Measurements from ENCODE around the gene MYRF.

MYRF gene

DNA sequence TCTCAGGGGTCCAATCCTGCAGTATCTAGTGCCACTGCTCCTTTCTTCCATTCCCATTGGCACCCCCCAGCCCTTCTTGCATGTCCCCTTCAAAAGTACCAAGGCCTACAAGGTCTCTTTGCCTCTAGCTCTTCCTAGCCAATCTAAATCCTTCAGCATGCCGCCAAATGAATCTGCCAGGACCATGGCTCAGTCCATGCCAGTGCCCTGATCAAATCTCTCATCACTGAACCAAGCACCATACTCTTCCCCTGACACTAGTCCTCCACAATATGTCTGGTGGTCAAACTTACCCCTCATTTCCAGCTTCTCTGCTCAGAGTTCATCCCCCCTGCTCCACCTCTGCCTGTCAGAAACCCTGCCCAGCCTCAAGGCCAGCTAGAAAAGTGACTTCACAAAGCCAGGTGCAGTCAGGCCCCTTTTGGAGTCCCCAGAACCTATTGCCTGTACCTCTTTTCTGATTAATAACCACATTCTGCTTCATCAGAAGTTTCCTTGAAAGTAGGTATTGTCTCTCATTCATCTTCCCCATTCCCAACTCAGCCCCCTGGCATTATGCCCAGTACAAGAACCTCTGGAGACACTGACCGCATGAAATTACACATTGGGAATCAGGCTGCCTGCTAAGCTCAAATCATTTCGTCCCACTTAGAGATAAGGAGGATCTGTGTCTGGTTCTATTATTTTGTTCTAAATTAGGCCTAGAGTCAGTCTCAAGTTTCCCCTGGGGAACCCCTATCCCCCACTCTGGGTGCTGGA lies 51.6 kb downstream of the MYRF start:
- TF ChIP-seq, protein P1, sequence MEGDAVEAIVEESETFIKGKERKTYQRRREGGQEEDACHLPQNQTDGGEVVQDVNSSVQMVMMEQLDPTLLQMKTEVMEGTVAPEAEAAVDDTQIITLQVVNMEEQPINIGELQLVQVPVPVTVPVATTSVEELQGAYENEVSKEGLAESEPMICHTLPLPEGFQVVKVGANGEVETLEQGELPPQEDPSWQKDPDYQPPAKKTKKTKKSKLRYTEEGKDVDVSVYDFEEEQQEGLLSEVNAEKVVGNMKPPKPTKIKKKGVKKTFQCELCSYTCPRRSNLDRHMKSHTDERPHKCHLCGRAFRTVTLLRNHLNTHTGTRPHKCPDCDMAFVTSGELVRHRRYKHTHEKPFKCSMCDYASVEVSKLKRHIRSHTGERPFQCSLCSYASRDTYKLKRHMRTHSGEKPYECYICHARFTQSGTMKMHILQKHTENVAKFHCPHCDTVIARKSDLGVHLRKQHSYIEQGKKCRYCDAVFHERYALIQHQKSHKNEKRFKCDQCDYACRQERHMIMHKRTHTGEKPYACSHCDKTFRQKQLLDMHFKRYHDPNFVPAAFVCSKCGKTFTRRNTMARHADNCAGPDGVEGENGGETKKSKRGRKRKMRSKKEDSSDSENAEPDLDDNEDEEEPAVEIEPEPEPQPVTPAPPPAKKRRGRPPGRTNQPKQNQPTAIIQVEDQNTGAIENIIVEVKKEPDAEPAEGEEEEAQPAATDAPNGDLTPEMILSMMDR (IDR thresholded peaks at IDR 0.05; ENCODE audit: insufficient read depth, missing control alignments): no peak
- FAIRE-seq (no peak), DNase-seq (ENCODE audit: insufficient read length, low spot score) (no peak)

DNA sequence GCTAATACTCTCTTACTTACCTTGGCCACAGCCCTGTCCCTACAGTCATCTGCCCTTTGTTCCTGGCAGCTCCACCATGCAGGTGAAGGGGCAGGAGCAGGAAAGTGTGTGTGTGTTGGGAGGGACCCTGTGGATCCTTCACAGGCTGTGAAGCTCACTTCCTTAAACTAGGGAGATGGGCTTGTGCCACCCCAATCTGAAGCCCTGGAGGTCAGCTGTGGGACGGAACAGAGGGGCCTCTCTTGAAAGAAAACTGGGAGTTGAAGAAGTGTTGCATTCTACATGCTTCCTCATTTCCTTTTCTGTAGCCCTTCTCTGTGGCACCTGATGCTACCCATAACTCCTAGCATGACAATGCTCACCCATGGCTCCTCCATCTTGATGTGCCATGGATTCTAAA lies 52.7 kb downstream of the MYRF start:
- FAIRE-seq (no peak), DNase-seq (ENCODE audit: insufficient read length, low spot score) (no peak)
- TF ChIP-seq, protein P1 (IDR thresholded peaks at IDR 0.05; ENCODE audit: insufficient read depth, missing control alignments): no peak

DNA sequence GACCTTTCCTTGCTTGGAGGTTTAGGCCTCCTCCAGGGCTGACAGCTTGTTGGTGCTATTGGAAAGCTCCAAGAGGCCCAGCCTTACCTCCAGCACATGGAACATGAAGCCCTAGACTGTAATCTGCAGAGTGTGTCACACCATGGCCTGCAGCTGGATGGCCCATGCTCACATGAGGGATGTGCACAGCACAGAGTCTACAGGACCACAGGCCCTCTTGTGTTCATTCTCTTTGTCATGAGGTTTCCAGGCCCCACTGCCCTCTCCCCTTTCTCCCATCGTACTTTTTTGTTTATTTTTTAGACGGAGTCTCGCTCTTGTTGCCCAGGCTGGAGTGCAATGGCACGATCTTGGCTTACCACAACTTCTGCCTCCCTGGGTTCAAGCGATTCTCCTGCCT lies 54.3 kb downstream of the MYRF start:
- TF ChIP-seq, protein P1 (IDR thresholded peaks at IDR 0.05; ENCODE audit: insufficient read depth, missing control alignments): no peak
- FAIRE-seq (no peak), DNase-seq (ENCODE audit: insufficient read length, low spot score) (no peak)

DNA sequence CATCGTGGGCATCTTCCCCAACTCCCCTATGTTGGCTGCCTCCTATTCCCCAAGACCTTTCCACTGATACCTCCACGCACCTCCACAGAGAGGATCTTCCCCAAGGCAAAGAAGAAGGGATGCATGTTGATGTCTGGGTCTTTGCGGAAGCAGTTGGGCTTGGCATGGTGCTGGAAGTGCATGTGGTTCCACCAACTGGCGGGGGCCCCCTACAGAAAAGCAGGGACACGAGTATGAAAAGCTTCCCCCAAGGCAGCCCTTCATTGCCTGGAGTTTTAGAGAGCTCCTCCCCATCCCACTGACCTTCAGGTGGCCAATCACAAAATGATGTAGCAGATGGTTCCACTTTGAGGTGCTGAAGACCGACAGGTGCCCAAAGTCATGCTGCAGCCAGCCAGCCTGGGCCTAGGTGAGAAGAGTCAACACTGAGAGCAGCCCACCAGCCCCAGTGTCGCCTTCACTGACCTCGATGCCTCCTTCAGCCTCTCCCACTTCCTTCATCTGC lies 58.3 kb downstream of the MYRF start:
- no peak for DNase-seq (ENCODE audit: insufficient read length, low spot score)
- TF ChIP-seq, protein P1 (IDR thresholded peaks at IDR 0.05; ENCODE audit: insufficient read depth, missing control alignments): no peak
- no peak for FAIRE-seq

DNA sequence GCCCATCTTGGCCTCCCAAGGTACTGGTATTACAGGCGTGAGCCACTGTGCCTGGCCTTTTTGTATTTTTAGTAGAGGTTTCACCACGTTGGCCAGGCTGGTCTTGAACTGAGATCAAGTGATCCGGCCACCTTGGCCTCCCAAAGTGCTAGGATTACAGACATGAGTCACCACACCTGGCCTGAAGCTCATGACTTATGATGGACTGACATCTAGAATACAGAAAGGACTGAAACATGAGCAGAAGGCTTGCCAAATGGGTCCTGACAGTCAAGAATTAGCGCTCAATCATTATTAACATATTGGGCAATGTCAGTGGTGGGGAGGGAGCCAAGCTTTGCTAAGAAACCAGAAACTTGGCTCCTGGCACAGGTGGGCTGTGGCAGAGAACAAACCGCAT lies 59.4 kb downstream of the MYRF start:
- FAIRE-seq (no peak), DNase-seq (ENCODE audit: insufficient read length, low spot score) (no peak)
- TF ChIP-seq, protein P1 (IDR thresholded peaks at IDR 0.05; ENCODE audit: insufficient read depth, missing control alignments): no peak

DNA sequence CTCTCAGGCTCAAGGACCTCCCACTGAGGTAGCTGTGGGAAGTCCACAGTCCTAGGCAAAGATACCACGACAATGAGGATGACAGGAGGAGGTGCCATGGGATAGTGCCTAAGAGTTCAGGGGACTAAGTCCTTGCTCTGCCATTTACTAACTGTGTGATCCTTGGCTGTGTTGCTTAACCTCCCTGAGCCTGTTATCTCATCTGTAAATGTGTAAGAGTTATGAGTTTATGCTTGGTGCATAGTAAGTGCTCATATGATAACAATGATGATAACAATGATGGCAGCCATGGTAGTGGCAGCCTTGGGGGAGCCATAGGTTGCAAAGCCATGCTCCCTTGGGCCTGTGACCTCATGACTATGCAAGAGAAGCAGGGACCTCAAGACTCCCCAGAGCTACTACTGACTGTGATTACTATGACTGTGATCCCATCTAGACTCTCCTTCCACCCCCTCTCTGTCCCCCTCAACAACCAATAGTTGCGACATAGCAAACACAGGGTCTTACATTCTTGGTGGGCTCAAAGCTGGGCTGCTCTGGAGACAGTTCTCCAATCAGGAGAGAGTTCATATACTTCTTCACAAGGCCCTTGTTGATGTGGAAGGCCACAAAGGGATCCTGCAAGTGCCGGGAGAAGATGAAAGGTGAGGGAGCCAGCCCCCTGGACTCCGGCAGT lies 60.4 kb downstream of the MYRF start:
- FAIRE-seq (no peak), DNase-seq (ENCODE audit: insufficient read length, low spot score) (no peak)
- TF ChIP-seq, protein P1 (IDR thresholded peaks at IDR 0.05; ENCODE audit: insufficient read depth, missing control alignments): no peak

Data from D721Med (cell line).